Duodenal mucosa (tissue), 2 donors: ENCODE measurements around the gene TUBB6.
A peak's percentile ranks its signal among the peaks of the same experiment; 100 is the strongest.

Experiments
- H3K27ac ChIP-seq: one replicate; pipeline ENCODE4 v1.7.0; 2013; ENCODE audit warnings: low read depth, low read length
- H3K27me3 ChIP-seq, 2 donors: one replicate each; pipeline ENCODE4 v1.7.0; 2013; ENCODE audit warnings: low read length in 2 of 2, control low read depth in 1 of 2; ENCODE audit not compliant: insufficient read depth in 2 of 2, control insufficient read depth in 1 of 2
- H3K36me3 ChIP-seq, 2 donors: one replicate each; pipeline ENCODE4 v1.7.0; 2013; ENCODE audit warnings: low read length in 2 of 2, control low read depth in 1 of 2; ENCODE audit not compliant: insufficient read depth in 2 of 2, control insufficient read depth in 1 of 2
- H3K4me1 ChIP-seq, 2 donors: one replicate each; pipeline ENCODE4 v1.7.0; 2013; ENCODE audit warnings: low read length in 2 of 2, control low read depth in 1 of 2; ENCODE audit not compliant: insufficient read depth in 2 of 2, control insufficient read depth in 1 of 2
- H3K4me3 ChIP-seq, 2 donors: one replicate each; pipeline ENCODE4 v1.7.0; 2013; ENCODE audit warnings: low read length in 2 of 2, low read depth in 1 of 2
- H3K9ac ChIP-seq, 2 donors: one replicate each; pipeline ENCODE4 v1.7.0; 2013; ENCODE audit warnings: low read length in 2 of 2, low read depth in 1 of 2
- H3K9me3 ChIP-seq, 2 donors: one replicate each; pipeline ENCODE4 v1.7.0; 2013; ENCODE audit warnings: low read length in 2 of 2, control low read depth in 1 of 2; ENCODE audit not compliant: control insufficient read depth in 1 of 2

The TUBB6 gene

GRCh38 chr18:12278741-12279682 lies 29.0 kb upstream of the TUBB6 start:
- H3K9ac ChIP-seq = peak overlapping the region; percentile 0 to 61

GRCh38 chr18:12279781-12280531 lies 28.1 kb upstream of the TUBB6 start:
- no peaks in the 10 kb centered on the region for H3K9me3 ChIP-seq
- H3K4me3 ChIP-seq = peak overlapping the region in 1 of 2 donors; percentile 19
- no peaks in the 10 kb centered on the region for H3K27me3 ChIP-seq
- H3K9ac ChIP-seq = peak overlapping the region in 1 of 2 donors; percentile 46
- peak overlapping the region; percentile 84 for H3K27ac ChIP-seq
- H3K4me1 ChIP-seq = no peaks in the 10 kb centered on the region
- H3K36me3 ChIP-seq = no peaks in the 10 kb centered on the region

More at GRCh38 chr18:12278741-12279682, 29.0 kb upstream of the TUBB6 start:
- Histone ChIP-seq H3K36me3 (no peaks in the 10 kb centered on the region), H3K9me3 (no peaks in the 10 kb centered on the region), H3K27me3 (no peaks in the 10 kb centered on the region), H3K27ac (peak overlapping the region; percentile 84), H3K4me3 (peak overlapping the region; percentile 27 to 40), H3K4me1 (no peaks in the 10 kb centered on the region)

GRCh38 chr18:12281861-12282260 lies 26.2 kb upstream of the TUBB6 start:
- Histone ChIP-seq H3K4me3 (no peak overlapping the region), H3K9ac (no peak overlapping the region), H3K27me3 (peaks cover 0 to under 1% of the 10 kb centered on the region in 2 donors), H3K4me1 (no peaks in the 10 kb centered on the region), H3K27ac (no peak overlapping the region), H3K36me3 (no peaks in the 10 kb centered on the region), H3K9me3 (no peaks in the 10 kb centered on the region)

GRCh38 chr18:12282442-12283039 lies 25.5 kb upstream of the TUBB6 start:
- Histone ChIP-seq H3K9me3 (no peaks in the 10 kb centered on the region), H3K27ac (no peak overlapping the region)

GRCh38 chr18:12283256-12283655 lies 24.8 kb upstream of the TUBB6 start:
- Histone ChIP-seq H3K9me3 (no peaks in the 10 kb centered on the region), H3K27me3 (peaks cover 10 to 14% of the 10 kb centered on the region in 2 donors), H3K36me3 (no peaks in the 10 kb centered on the region), H3K27ac (no peak overlapping the region), H3K4me1 (peaks cover 1% of the 10 kb centered on the region in 2 donors), H3K9ac (no peak overlapping the region), H3K4me3 (no peak overlapping the region)

More at GRCh38 chr18:12282442-12283039, 25.5 kb upstream of the TUBB6 start:
- H3K27me3 ChIP-seq = peaks cover 6 to 7% of the 10 kb centered on the region in 2 donors
- no peaks in the 10 kb centered on the region for H3K36me3 ChIP-seq
- H3K4me1 ChIP-seq = no peaks in the 10 kb centered on the region
- H3K4me3 ChIP-seq = no peak overlapping the region
- no peak overlapping the region for H3K9ac ChIP-seq

GRCh38 chr18:12283666-12284065 lies 24.4 kb upstream of the TUBB6 start:
- H3K36me3 ChIP-seq = no peaks in the 10 kb centered on the region
- H3K9ac ChIP-seq = no peak overlapping the region
- H3K27me3 ChIP-seq = peaks cover 14 to 18% of the 10 kb centered on the region in 2 donors
- H3K4me3 ChIP-seq = no peak overlapping the region
- no peaks in the 10 kb centered on the region for H3K9me3 ChIP-seq
- H3K27ac ChIP-seq = no peak overlapping the region
- H3K4me1 ChIP-seq = peaks cover 5% of the 10 kb centered on the region in 2 donors

- H3K36me3 ChIP-seq = no peaks in the 10 kb centered on the region
- H3K4me1 ChIP-seq = peaks cover 7% of the 10 kb centered on the region in 2 donors
- no peaks in the 10 kb centered on the region for H3K9me3 ChIP-seq
- no peak overlapping the region for H3K27ac ChIP-seq
- peaks cover 19 to 26% of the 10 kb centered on the region in 2 donors for H3K27me3 ChIP-seq
- H3K4me3 ChIP-seq = peak overlapping the region; percentile 20 to 61
- H3K9ac ChIP-seq = no peak overlapping the region
Observed at GRCh38 chr18:12287131-12287681, 20.8 kb upstream of the TUBB6 start.

- Histone ChIP-seq H3K27me3 (peaks cover 19 to 26% of the 10 kb centered on the region in 2 donors), H3K36me3 (no peaks in the 10 kb centered on the region), H3K4me1 (peaks cover 7% of the 10 kb centered on the region in 2 donors), H3K27ac (no peak overlapping the region), H3K9me3 (no peaks in the 10 kb centered on the region), H3K9ac (peak overlapping the region in 1 of 2 donors; percentile 38), H3K4me3 (peak overlapping the region; percentile 20 to 61)
Observed at GRCh38 chr18:12287684-12288402, 20.2 kb upstream of the TUBB6 start.

GRCh38 chr18:12288403-12288755 lies 19.7 kb upstream of the TUBB6 start:
- Histone ChIP-seq H3K27ac (no peak overlapping the region), H3K9ac (no peak overlapping the region), H3K4me3 (peak overlapping the region; percentile 20 to 61), H3K36me3 (no peaks in the 10 kb centered on the region), H3K4me1 (peaks cover 7% of the 10 kb centered on the region in 2 donors), H3K9me3 (no peaks in the 10 kb centered on the region), H3K27me3 (peaks cover 19 to 26% of the 10 kb centered on the region in 2 donors)
